NCI-H2196 treated with DMSO at 0.1 percent for 48 hours (cell line): ENCODE measurements around the gene NID2.

Source experiments
- DNase-seq: peaks from one replicate; lab custom pipeline; 2025; ENCODE audit not compliant: unreplicated experiment; lab: John Stamatoyannopoulos, UW

The NID2 gene

GRCh38 chr14:51962711-51963110 is 106.1 kb downstream of the NID2 start:
- no peak for DNase-seq

GRCh38 chr14:51960866-51961265 is 108.0 kb downstream of the NID2 start:
- no peak for DNase-seq

- DNase-seq = no peak
Measured at GRCh38 chr14:51959928-51960327, 108.9 kb downstream of the NID2 start.

- no peak for DNase-seq
Measured at GRCh38 chr14:51957950-51958349, 110.9 kb downstream of the NID2 start.
